K562 (cell line): Measurements from ENCODE around the gene CORO2A. TPM values are rescaled to one million over a fixed set of nuclear protein-coding genes. Genes with fewer than 3 reads are reported as not detected.

Experiments used
- AFF4 ChIP-seq: sonication (generic); formaldehyde crosslinking; IDR thresholded peaks from 2 replicates; pipeline ENCODE4 v1.8.0; 2023; ENCODE audit warnings: mild to moderate bottlenecking, missing genetic modification reagents
- BRD4 ChIP-seq: fragments of 200-600 bp; sonication (generic); IDR thresholded peaks from 2 replicates; pipeline ENCODE4 v1.6.1; 2017; ENCODE audit warnings: inconsistent platforms
- CHD1 ChIP-seq: fragments of 200-600 bp; sonication (generic); IDR thresholded peaks from one replicate; pipeline ENCODE4 v1.6.1; 2012; ENCODE audit warnings: mild to moderate bottlenecking, moderate library complexity, low read length, inconsistent platforms
- CREB5 ChIP-seq: fragments of 250-450 bp; sonication (Bioruptor Pico); IDR thresholded peaks from 2 replicates; pipeline ENCODE4 v1.5.0; 2020; ENCODE audit warnings: mild to moderate bottlenecking
- ERF ChIP-seq: fragments of 450-650 bp; formaldehyde crosslinking; IDR thresholded peaks from 2 replicates; pipeline ENCODE4 v1.4.0; 2020; ENCODE audit warnings: mild to moderate bottlenecking, mixed read lengths
- HINFP ChIP-seq: fragments of 450-650 bp; conservative IDR thresholded peaks from 2 replicates; pipeline ENCODE4 v1.6.1; 2016; ENCODE audit warnings: missing genetic modification characterization, low read depth, mild to moderate bottlenecking, control low read depth, missing compliant biosample characterization
- HIVEP1 ChIP-seq: fragments of 250-450 bp; sonication (Bioruptor Pico); IDR thresholded peaks from 2 replicates; pipeline ENCODE4 v1.4.0; 2020; ENCODE audit warnings: mild to moderate bottlenecking
- HNRNPL ChIP-seq: fragments of 200-400 bp; formaldehyde crosslinking; IDR thresholded peaks from 2 replicates; pipeline ENCODE4 v1.6.1; 2017; ENCODE audit warnings: low read depth, mild to moderate bottlenecking, low read length
- MXI1 ChIP-seq: IDR thresholded peaks from 2 replicates; pipeline ENCODE4 v1.6.1; 2011; ENCODE audit warnings: low read depth, mild to moderate bottlenecking, improper control_type of control experiment, low read length
- NONO ChIP-seq, 2 experiments: fragments of 200-400 bp in 1 of 2; fragments of 450-650 bp in 1 of 2; formaldehyde crosslinking in 1 of 2; IDR thresholded peaks; 2 replicates each; pipeline ENCODE4 v1.6.1; 2017; ENCODE audit warnings: low read depth in 2 of 2, mild to moderate bottlenecking in 2 of 2, moderate library complexity in 2 of 2, low read length in 1 of 2
- PHB2 ChIP-seq: fragments of 450-650 bp; IDR thresholded peaks from 2 replicates; pipeline ENCODE4 v1.6.1; 2017; ENCODE audit warnings: low read depth
- RBM15 ChIP-seq: fragments of 200-400 bp; formaldehyde crosslinking; IDR thresholded peaks from 2 replicates; pipeline ENCODE4 v1.6.1; 2018; ENCODE audit warnings: mild to moderate bottlenecking, low read length, moderate library complexity; ENCODE audit not compliant: insufficient read depth
- RBM39 ChIP-seq: fragments of 200-400 bp; formaldehyde crosslinking; optimal IDR thresholded peaks from 2 replicates; pipeline ENCODE3; 2018; ENCODE audit warnings: low read depth, low read length
- SIRT6 ChIP-seq: IDR thresholded peaks from one replicate; pipeline ENCODE4 v1.6.1; 2012; ENCODE audit warnings: low read depth, mild to moderate bottlenecking, control low read depth, inconsistent platforms, low read length, moderate library complexity
- SMAD4 ChIP-seq: fragments of 250-450 bp; sonication (Bioruptor Pico); conservative IDR thresholded peaks from 2 replicates; pipeline ENCODE4 v1.8.0; 2021; ENCODE audit warnings: inconsistent platforms, mild to moderate bottlenecking, moderate library complexity
- TAF15 ChIP-seq: fragments of 200-400 bp; formaldehyde crosslinking; IDR thresholded peaks from 2 replicates; pipeline ENCODE4 v1.6.1; 2017; ENCODE audit warnings: mild to moderate bottlenecking, low read depth, low read length, moderate library complexity
- ZBTB8A ChIP-seq: fragments of 450-650 bp; IDR thresholded peaks from 2 replicates; pipeline ENCODE4 v1.6.1; 2018; ENCODE audit warnings: mild to moderate bottlenecking, moderate library complexity; ENCODE audit not compliant: partially characterized antibody
- ZNF143 ChIP-seq: sonication (generic); formaldehyde crosslinking; IDR thresholded peaks from 2 replicates; pipeline ENCODE4 v1.9.0; 2022; ENCODE audit warnings: mild to moderate bottlenecking, missing genetic modification reagents
- ZNF436 ChIP-seq: fragments of 250-450, 450-650 bp; sonication (Bioruptor Pico); formaldehyde crosslinking; IDR thresholded peaks from 2 replicates; pipeline ENCODE4 v1.7.0; 2020; ENCODE audit warnings: mild to moderate bottlenecking
- polyA plus RNA-seq, 8 experiments: library from polyadenylated mRNA; depleted of rRNA in 4 of 8; stranded (reverse) in 5 of 8; unstranded in 3 of 8; fragments of >200 nt; fragmentation: Nextera tagmentation in 2 of 8; fragmentation: Illumina TruSeq in 1 of 8; extraction: Ambion mirVana in 2 of 8; extraction: Trizol in 1 of 8; gene quantifications; 2 replicates each; pipeline versions ENCODE4 v1.2.1 to v1.2.3, GENCODE V29; 2011 to 2014; ENCODE audit warnings: inconsistent platforms in 1 of 8, missing spikeins in 1 of 8
- total RNA-seq, 7 experiments: library from RNA; depleted of rRNA in 6 of 7; stranded (reverse); fragments of >200 nt in 6 of 7; fragmentation: Illumina TruSeq in 2 of 7; extraction: Trizol in 2 of 7; gene quantifications; 2 replicates each; pipeline versions ENCODE4 v1.2.1 to v1.2.3, GENCODE V29; 2011 to 2021; ENCODE audit warnings: low replicate concordance in 1 of 7
- TF ChIP-seq, protein P1 (sequence below): IDR thresholded peaks from 2 replicates; pipeline ENCODE4 v1.6.1; 2014; ENCODE audit warnings: antibody characterized with exemption
- TF ChIP-seq, protein P2 (sequence below): sonication (generic); formaldehyde crosslinking; IDR thresholded peaks from 2 replicates; pipeline ENCODE4 v1.8.1; 2022; ENCODE audit warnings: missing genetic modification reagents

CORO2A gene
- total and polyA plus RNA-seq, 9 of the 15 experiments (the other 6 are each of a cell fraction or from before 2014, with no cell fraction given), result 9.5 to 26.6 (median 18.0) TPM

DNA sequence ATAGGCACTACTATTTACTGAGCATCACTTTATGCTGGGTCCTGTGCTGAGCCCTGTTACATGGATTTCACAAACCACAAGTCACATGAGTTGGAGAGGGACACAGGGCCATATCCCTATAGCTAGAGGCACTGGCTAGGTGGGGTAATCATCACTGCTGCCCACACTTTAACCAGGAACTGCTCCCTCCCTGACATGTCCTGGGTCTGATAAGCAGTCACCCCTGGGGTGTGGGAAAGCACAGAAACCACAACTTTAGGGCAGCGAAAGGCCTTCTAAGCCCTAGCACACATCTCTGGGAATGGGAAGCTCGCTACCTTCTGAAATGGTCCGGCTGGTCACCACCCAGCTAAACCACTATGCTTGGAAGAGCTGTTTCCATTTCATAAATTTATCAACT is 48.0 kb upstream of the CORO2A start (continued):
- TF ChIP-seq HNRNPL (no peak), ZNF436 (CRISPR knock-in tag) (no peak), NONO (IDR thresholded peaks at IDR 0.05; ENCODE audit: low read depth in 2 of 2, low read length in 1 of 2) (no peak), HINFP (tag) (no peak), ZBTB8A (no peak), TAF15 (no peak), PHB2 (no peak), ZNF143 (CRISPR knock-in tag) (no peak), SIRT6 (no peak), AFF4 (no peak), RBM39 (no peak), ERF (CRISPR knock-in tag) (no peak), RBM15 (no peak), MXI1 (no peak), BRD4 (no peak), HIVEP1 (CRISPR knock-in tag) (no peak), SMAD4 (CRISPR knock-in tag) (no peak), CHD1 (no peak), CREB5 (CRISPR knock-in tag) (no peak)
- TF ChIP-seq, protein P1, sequence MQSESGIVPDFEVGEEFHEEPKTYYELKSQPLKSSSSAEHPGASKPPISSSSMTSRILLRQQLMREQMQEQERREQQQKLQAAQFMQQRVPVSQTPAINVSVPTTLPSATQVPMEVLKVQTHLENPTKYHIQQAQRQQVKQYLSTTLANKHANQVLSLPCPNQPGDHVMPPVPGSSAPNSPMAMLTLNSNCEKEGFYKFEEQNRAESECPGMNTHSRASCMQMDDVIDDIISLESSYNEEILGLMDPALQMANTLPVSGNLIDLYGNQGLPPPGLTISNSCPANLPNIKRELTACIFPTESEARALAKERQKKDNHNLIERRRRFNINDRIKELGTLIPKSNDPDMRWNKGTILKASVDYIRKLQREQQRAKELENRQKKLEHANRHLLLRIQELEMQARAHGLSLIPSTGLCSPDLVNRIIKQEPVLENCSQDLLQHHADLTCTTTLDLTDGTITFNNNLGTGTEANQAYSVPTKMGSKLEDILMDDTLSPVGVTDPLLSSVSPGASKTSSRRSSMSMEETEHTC, result peak; percentile 85
- TF ChIP-seq, protein P2, sequence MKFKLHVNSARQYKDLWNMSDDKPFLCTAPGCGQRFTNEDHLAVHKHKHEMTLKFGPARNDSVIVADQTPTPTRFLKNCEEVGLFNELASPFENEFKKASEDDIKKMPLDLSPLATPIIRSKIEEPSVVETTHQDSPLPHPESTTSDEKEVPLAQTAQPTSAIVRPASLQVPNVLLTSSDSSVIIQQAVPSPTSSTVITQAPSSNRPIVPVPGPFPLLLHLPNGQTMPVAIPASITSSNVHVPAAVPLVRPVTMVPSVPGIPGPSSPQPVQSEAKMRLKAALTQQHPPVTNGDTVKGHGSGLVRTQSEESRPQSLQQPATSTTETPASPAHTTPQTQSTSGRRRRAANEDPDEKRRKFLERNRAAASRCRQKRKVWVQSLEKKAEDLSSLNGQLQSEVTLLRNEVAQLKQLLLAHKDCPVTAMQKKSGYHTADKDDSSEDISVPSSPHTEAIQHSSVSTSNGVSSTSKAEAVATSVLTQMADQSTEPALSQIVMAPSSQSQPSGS (CRISPR knock-in tag), result no peak
